Endothelial cell of umbilical vein (primary cell): ENCODE measurements around the gene DLG3. TPM values are rescaled to one million over a fixed set of nuclear protein-coding genes. Genes with fewer than 3 reads are reported as not detected.

Experiments used
- BruUV-seq: library from RNA; stranded (reverse); fragments of 400-500 nt; replicated peaks from 2 replicates; lab custom pipeline; 2021; lab: Mats Ljungman, UMichigan
- CTCF ChIA-PET: fragments of 300-600, 350-600 bp; sonication (Branson Sonifier 250); formaldehyde crosslinking; loops from one replicate; lab custom pipeline; 2021; ENCODE audit warnings: antibody characterized with exemption, inconsistent platforms; lab: Charles Lee
- POLR2A ChIA-PET: fragments of 300-600, 350-600 bp; sonication (Branson Sonifier 250); formaldehyde crosslinking; loops from one replicate; lab custom pipeline; 2021; ENCODE audit warnings: antibody characterized with exemption, inconsistent platforms; lab: Charles Lee
- DNase-seq: peaks from one replicate; pipeline ENCODE4 v3.0.0-alpha.2; 2011; ENCODE audit warnings: low read depth, low spot score
- FAIRE-seq: peaks from 2 replicates; lab custom pipeline; 2011; peaks lifted over from hg19 to GRCh38; lab: Jason Lieb, UNC
- H2AFZ ChIP-seq: 2 replicates; pipeline ENCODE4 v1.6.0; 2012; ENCODE audit warnings: low read depth, low read length, control low read depth, inconsistent platforms
- H3K27ac ChIP-seq: 2 replicates; pipeline ENCODE4 v1.5.1; 2011; ENCODE audit warnings: low read depth, mild to moderate bottlenecking, control low read depth, low read length, moderate library complexity; ENCODE audit not compliant: insufficient read depth
- H3K27me3 ChIP-seq, 2 experiments: 2 replicates each; pipeline versions ENCODE4 v1.6.0 to v1.6.1; 2011; ENCODE audit warnings: low read length in 2 of 2, mixed read lengths in 1 of 2; ENCODE audit not compliant: control insufficient read depth in 2 of 2, insufficient read depth in 2 of 2
- H3K36me3 ChIP-seq, 2 experiments: 2 replicates in 1 of 2; 3 replicates in 1 of 2; pipeline ENCODE4 v1.5.1; 2011; ENCODE audit warnings: low read length in 2 of 2, mild to moderate bottlenecking in 1 of 2, moderate library complexity in 1 of 2; ENCODE audit not compliant: control insufficient read depth in 2 of 2, insufficient read depth in 2 of 2; ENCODE audit errors: extremely low read depth in 1 of 2
- H3K4me1 ChIP-seq: 3 replicates; pipeline ENCODE4 v1.5.1; 2011; ENCODE audit warnings: mild to moderate bottlenecking, low read length; ENCODE audit not compliant: control insufficient read depth, insufficient read depth; ENCODE audit errors: extremely low read depth
- H3K4me2 ChIP-seq: 2 replicates; pipeline ENCODE4 v1.6.1; 2011; ENCODE audit warnings: low read length, control low read depth, mixed read lengths; ENCODE audit not compliant: insufficient read depth
- H3K4me3 ChIP-seq, 3 experiments: fragments of 200-600 bp in 1 of 3; sonication (generic), shearing (Covaris generic) in 1 of 3; replicated peaks in 1 of 3; 2 replicates each; pipeline ENCODE4 v1.5.1; 2011 to 2016; ENCODE audit warnings: control low read depth in 3 of 3, low read length in 3 of 3, mild to moderate bottlenecking in 2 of 3, inconsistent platforms in 1 of 3, low read depth in 1 of 3, moderate library complexity in 1 of 3; ENCODE audit not compliant: insufficient read depth in 1 of 3
- H3K79me2 ChIP-seq: 2 replicates; pipeline ENCODE4 v1.6.0; 2012; ENCODE audit warnings: low read length, inconsistent platforms; ENCODE audit not compliant: control insufficient read depth, insufficient read depth
- H3K9ac ChIP-seq: replicated peaks from 2 replicates; pipeline ENCODE3; 2011; ENCODE audit warnings: low read length, control low read depth; ENCODE audit not compliant: insufficient read depth; ENCODE audit errors: extremely low read depth
- H3K9me1 ChIP-seq: replicated peaks from 3 replicates; pipeline ENCODE4 v1.6.0; 2011; ENCODE audit warnings: mild to moderate bottlenecking, low read length; ENCODE audit not compliant: control insufficient read depth, insufficient read depth; ENCODE audit errors: extremely low read depth
- H3K9me3 ChIP-seq: replicated peaks from 2 replicates; pipeline ENCODE4 v1.5.1; 2012; ENCODE audit warnings: low read length, inconsistent platforms; ENCODE audit not compliant: control insufficient read depth, insufficient read depth
- H4K20me1 ChIP-seq: replicated peaks from 2 replicates; pipeline ENCODE3; 2011; ENCODE audit warnings: mild to moderate bottlenecking, low read length; ENCODE audit not compliant: control insufficient read depth, insufficient read depth; ENCODE audit errors: extremely low read depth
- CTCF ChIP-seq, 2 donors: IDR thresholded peaks; 1 replicate in 1 of 2; 2 replicates in 1 of 2; pipeline ENCODE4 v1.5.1; 2011; ENCODE audit warnings: low read length in 2 of 2, mild to moderate bottlenecking in 2 of 2, moderate library complexity in 2 of 2, control low read depth in 1 of 2, inconsistent platforms in 1 of 2, low read depth in 1 of 2; ENCODE audit not compliant: insufficient read depth in 1 of 2; ENCODE audit errors: extremely low read depth in 1 of 2
- FOS ChIP-seq: IDR thresholded peaks from 2 replicates; pipeline ENCODE4 v1.6.1; 2011; ENCODE audit warnings: mild to moderate bottlenecking, low read length, moderate library complexity, borderline replicate concordance; ENCODE audit not compliant: insufficient read depth
- dilution Hi-C: fragments of 300-500 bp; cut with MboI; formaldehyde crosslinking; loops from one replicate; pipeline ENCODE4 v1.15.0; 2019; ENCODE audit warnings: low sequenced_read_pairs; ENCODE audit not compliant: extremely low pct_ligation_motif_present
- intact Hi-C: fragments of 100-400 bp; cut with micrococcal nuclease; formaldehyde crosslinking; loops from one replicate; pipeline ENCODE4 v1.10.0; 2022
- polyA plus RNA-seq, 4 experiments: library from polyadenylated mRNA; depleted of rRNA in 3 of 4; stranded (reverse) in 3 of 4; unstranded in 1 of 4; fragments of >200 nt; gene quantifications; 2 replicates each; pipeline versions ENCODE4 v1.2.1 to v1.2.3, GENCODE V29; 2011 to 2012; ENCODE audit warnings: missing spikeins in 1 of 4
- total RNA-seq: library from RNA; stranded (reverse); gene quantifications from 2 replicates; pipeline ENCODE4 v1.2.3, GENCODE V29; 2021

The DLG3 gene
- total and polyA plus RNA-seq, 2 donors (not counting 3 experiments of a cell fraction or from before 2014, with no cell fraction given): 1.2 to 3.2 TPM

DNA sequence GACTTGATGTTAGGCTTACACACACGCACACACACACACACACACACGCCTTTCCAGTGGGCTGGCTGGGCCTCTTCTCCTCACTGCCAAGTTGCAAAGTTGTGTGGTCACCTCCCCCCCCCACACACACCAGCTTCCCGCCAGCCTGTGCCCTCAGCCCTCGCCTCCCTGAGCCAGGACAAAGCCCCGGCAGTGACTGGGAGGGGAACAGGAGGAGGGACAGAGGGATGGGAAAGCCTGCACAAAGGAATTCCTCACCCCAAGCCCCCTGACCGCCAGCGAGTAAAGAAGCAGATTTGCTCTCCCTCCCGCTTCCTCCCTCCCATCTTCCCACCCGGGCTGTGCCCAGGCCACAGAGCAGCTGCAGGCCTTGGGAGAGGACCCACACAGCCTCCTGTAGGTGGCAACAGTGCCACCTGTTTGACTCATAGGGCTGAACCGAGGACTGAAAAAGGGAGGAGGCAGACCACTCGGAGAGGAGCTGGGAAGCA, 21.7 kb upstream of the DLG3 start, which contains the start of gene GDPD2:
Gene GDPD2 (plus strand): TSS at position 464 of the 491 bp plus-strand sequence. CDS start 1,671 bp downstream, outside the sequence.
- POLR2A ChIA-PET: no interaction called here
- no peak within 1 kb of the TSS for H3K4me2 ChIP-seq

More for the DNA sequence above, 21.7 kb upstream of the DLG3 start, which contains the start of gene GDPD2:
- CTCF ChIA-PET: interaction anchor here (0.9 to 1.9 kb wide), 4 partner anchors 10 to 290 kb away, joined by 3 to 8 read pairs (median 5); partner anchors contain the start of gene IGBP1
- Histone ChIP-seq H3K79me2 (no peaks in the 10 kb centered on the region), H3K9me1 (no peaks in the 10 kb centered on the region), H3K36me3 (no peaks in the 10 kb centered on the region), H4K20me1 (no peaks in the 10 kb centered on the region), H3K9ac (no peak within 1 kb of the TSS), H3K4me1 (no peaks in the 10 kb centered on the region), H3K9me3 (no peaks in the 10 kb centered on the region), H3K27ac (no peak within 1 kb of the TSS), H2AFZ (no peak within 1 kb of the TSS), H3K4me3 (no peak within 1 kb of the TSS), H3K27me3 (no peaks in the 10 kb centered on the region)
- BruUV-seq: no TSS peak
- TF ChIP-seq CTCF (IDR thresholded peaks at IDR 0.05; ENCODE audit: extremely low read depth in 1 of 2, insufficient read depth in 1 of 2, low read depth in 1 of 2, low read length in 2 of 2) (peak in 1 of 2 donors; percentile 10), FOS (no peak)
- intact Hi-C loops: no loop called here
- dilution Hi-C loops: no loop called here
- FAIRE-seq: peak; percentile 18
- no peak for DNase-seq
